ENCODE results near the gene AKR1D1.
A peak's percentile ranks its signal among the peaks of the same experiment; 100 is the strongest.
"Not testable (repeated sequence)": the region's sequence is repeated elsewhere in the genome, so short reads cannot be mapped to it uniquely, and the experiment has no call there.

The AKR1D1 gene

DNA sequence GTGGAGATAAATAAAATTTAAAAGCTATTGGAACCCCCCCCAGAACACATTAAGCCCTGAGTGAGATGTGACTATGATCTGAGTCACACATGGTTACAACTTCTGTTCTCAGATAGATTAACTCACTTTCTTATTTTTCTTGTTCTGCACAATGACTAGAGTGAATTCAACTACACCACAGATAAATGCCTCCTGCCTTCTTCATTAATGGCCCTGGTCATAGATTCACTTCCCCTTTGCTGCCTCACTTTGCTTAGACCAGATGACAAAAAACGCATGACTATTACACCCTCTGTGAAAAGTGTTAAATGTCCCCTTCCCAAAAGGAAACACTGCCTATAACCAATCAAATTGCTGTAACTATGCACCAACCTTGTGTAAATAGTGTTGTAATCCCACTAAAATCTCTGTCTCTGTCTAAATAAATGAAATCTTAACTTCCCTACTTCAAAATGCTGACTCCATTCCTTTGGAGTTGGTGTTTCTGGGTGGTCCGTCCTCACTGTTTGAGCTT lies 49.4 kb downstream of the AKR1D1 start:
- no peak for DNase-seq

DNA sequence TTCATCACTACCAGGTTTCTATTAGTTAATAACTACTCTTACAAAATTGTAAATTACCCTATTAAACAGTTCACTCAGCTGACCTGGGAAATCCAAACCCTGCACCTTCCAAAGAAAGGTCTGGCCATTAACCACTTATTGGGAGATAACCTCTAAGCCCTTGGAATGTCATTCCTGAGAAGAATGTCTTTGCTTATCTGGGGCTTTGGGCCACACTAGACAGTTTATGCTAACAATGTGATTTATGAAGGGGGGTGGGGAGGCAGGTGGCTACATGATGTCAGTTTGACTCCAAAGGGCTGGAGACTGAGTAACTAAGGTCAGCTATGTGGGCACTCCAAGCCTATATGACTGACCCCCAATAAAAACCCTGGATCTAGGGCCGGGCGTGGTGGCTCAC lies 50.7 kb downstream of the AKR1D1 start:
- no peak for DNase-seq

DNA sequence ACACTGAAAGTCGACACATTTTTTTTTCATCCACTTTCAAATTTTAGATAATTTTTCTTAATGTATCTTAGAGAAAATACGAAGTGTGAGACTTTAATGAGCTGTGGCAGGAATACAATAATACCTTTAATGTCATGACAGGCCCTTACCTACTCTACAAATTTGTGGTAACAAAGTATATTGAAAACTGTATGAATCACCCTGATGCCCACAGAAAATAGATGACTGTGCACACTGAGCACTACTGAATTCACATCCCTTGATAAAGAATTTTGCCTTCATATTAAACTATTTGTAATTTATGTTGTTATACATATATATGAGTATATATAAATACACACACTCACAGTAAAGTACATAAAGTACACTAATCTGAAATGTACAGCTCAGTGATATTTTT lies 51.7 kb downstream of the AKR1D1 start:
- DNase-seq = no peak

DNA sequence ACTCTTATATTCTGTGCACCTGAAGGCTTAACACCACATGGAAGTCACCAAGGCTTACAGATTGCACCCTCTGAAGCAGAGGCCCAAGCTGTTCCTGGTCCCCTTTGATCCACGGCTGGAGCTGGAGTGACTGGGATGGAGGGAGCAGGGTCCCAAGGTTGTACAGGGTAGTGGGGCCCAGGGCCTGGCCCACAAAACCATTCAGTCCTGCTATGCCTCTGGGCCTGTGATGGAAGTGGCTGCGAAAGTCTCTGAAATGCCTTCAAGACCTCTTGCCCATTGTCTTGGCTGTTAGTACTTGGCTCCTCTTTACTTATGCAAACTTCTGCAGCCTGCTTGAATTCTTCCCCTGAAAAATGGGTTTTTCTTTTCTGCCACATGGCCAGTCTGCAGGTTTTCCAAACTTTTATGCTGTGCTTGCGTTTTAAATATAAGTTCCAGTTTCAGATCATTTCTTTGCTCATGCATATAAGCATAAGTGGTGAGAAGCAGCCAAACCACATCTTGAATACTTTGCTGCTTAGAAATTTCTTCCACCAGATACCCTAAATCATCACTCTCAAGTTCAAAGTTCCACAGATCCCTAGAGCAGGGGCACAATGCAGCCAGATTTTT lies 53.4 kb downstream of the AKR1D1 start:
- no peak for DNase-seq

DNA sequence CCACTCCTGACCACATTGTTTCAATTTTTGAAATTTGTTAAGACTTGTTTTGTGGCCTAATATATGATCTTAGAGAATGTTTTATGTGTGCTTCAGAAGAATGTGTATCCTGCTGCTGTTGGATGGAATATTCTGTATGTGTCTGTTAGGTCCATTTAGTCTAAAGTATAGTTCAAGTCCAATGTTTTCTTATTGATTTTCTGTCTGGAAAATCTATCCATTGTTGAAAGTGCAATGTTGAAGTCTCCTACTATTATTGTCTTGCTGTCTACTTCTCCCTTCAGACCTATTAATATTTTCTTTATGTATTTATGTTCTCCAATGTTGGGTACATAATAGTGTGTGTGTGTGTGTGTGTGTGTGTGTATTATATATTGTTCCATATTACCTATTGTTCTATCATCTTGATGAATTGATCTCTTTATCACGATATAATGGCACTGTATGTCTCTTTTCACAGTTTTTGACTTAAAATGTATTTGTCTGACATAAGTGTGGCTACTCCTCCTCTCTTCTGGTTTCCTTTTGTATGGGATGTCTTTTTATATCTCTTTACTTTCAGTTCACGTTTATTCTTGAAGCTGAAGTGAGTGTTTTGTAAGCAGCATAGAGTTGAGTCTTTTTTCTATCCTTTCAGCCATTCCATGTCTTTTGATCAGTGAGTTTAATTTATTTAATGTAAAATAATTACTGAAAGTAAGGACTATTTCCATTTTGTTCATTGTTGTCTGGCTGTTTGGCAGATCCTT lies 61.3 kb downstream of the AKR1D1 start:
- no peak for DNase-seq

DNA sequence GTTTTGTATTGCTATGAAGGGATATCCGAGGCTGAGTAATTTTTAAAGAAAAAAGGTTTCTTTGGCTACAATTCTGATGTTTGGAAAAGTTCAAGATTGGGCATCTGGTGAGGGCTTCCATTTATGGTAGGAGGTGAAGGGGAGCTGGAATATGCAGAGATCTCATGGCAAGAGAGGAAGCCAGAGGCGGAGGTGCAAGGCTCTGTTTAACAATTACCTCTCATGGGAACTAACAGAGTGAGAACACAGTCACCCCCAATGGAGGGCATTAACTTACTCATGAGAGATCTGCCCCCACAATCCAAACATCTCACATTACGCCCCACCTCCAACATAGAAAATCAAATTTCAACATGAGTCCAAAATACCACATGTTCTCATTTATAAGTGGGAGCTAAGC lies 62.0 kb downstream of the AKR1D1 start:
- DNase-seq = peak; percentile 69

DNA sequence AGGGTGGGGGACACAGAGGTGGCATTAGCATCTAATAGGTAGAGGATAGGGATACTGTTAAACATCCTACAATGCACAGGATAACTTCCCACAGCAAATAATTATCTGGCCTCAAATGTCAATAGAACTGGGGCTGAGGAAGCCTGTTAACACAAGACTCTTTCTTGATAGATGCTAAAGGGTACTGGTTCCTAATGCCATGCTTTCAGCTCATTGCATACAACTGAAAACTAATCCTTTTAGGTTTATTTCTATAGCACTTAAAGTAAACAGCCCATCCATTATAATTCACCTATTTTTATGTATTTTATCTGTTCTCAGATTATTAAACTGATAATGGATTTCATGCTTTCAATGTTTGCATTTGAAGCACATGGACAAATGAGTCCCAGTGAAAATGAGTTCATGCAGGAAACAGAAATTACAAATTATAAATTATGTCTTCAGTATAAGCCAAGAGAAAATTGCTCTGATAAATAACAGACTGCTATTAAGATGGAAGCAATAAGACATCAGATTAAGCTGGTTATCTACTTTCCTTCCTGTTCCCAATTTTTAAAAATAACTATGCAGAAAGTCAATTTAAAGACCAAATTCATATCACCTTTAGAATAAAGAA lies 66.4 kb downstream of the AKR1D1 start:
- no peak for DNase-seq

DNA sequence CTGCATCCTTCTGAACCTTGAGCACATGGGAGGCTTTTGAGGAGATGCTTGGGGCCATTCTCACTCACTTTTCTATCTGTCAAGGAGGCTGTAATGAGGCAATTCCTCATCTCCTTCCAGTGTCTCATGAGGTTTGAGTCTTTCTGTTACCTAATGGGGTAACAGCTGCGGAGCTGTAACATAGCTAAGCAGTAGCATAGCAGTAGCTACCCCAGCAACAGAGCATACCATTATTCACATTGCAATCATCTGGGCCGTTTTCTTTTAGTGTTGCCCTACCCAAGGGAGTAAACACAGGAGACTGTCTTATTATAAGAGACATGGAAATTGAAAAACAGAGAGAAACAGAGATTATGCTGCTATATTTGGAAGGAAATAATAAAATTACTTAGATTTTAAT lies 68.7 kb downstream of the AKR1D1 start:
- peak; percentile 14 for DNase-seq

DNA sequence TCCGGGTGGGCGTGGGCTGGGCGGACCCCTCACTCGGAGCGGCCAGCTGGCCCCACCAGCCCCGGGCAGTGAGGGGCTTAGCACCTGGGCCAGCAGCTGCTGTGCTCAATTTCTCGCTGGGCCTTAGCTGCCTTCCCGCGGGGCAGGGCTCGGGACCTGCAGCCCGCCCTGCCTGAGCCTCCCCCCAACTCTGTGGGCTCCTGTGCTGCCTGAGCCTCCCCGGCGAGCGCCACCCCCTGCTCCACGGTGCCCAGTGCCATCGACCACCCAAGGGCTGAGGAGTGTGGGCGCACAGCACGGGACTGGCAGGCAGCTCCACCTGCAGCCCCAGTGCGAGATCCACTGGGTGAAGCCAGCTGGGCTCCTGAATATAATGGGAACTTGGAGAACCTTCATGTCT lies 70.0 kb downstream of the AKR1D1 start:
- not testable (repeated sequence) for DNase-seq

DNA sequence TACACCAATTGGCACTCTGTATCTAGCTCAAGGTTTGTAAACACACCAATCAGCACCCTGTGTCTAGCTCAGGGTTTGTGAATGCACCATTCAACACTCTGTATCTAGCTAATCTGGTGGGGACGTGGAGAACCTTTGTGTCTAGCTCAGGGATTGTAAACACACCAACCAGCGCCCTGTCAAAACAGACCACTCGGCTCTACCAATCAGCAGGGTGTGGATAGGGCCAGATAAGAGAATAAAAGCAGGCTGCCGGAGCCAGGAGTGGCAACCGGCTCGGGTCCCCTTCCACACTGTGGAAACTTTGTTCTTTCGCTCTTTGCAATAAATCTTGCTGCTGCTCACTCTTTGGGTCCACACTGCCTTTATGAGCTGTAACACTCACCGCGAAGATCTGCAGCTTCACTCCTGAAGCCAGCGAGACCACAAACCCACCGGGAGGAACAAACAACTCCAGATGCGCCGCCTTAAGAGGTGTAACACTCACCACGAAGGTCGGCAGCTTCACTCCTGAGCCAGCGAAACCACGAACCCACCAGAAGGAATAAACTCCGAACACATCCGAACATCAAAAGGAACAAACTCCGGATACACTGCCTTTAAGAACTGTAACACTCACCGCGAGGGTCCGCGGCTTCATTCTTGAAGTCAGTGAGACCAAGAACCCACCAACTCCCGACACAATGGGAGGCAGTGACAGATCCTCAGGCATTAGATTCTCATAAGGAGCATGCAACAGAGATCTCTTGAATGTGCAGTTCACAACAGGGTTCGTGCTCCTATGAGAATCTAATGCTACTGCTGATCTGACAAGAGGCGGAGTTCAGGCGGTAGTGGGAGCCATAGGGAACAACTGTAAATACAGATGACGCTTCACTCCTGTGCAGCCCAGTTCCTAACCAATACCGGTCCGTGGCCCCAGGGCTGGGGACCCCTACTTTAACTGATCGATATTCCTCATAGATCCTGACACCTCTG lies 70.8 kb downstream of the AKR1D1 start:
- DNase-seq = not testable (repeated sequence)

DNA sequence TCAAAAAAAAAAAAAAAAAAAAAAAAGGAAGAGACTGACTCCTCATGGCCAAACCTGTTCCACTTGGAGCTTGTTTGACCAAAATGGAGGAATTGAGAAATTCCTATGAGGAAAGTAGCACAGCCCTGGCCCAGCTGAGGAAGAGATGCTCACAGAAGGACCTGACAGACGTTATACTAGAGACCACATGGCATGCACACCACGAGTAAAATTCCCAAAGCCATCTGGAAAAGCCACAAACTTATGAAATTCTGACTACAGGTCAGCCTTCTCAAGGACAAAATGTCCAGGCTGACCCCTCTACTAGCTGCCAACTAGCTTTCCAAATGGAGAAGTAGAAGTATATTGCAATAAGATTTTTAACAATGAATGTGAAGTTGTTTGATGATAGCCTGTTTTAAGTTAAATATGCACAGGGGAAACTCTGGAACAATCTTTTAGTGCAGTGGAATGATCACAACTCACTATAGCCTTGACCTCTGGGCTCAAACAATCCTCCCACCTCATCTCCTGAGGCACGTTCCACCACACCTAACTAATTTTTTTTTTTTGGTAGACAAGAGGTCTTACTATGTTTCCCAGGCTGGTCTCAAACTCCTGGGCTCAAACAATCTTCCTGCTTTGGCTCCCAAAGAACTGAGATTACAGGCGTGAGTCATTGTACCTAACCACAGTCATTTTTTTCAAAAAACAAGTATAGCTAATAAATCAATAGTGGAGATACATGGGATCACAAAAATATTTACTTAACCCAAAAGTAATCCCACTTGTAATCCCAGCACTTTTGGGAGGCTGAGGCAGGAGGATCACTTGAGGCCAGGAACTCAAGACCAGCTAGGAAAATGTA lies 75.7 kb downstream of the AKR1D1 start:
- no peak for DNase-seq

DNA sequence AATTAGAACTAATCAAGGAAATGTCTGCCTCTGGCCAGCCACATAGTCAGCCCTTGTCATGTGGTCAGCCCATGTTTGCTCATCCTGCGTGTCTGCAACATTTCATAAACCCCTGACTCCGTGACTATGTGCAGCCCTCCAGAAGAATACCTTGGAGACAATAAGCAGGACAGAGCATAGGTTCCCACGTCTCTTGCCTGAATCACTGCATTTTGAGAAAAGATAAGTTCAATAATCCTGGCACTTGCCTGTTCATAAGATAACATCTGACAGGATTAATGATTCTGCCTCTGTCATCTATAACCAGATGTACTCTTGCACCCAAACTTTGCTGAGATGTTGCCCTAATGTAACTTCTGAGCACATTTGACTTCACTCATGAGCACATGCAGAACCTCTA lies 78.4 kb downstream of the AKR1D1 start:
- DNase-seq = no peak

DNA sequence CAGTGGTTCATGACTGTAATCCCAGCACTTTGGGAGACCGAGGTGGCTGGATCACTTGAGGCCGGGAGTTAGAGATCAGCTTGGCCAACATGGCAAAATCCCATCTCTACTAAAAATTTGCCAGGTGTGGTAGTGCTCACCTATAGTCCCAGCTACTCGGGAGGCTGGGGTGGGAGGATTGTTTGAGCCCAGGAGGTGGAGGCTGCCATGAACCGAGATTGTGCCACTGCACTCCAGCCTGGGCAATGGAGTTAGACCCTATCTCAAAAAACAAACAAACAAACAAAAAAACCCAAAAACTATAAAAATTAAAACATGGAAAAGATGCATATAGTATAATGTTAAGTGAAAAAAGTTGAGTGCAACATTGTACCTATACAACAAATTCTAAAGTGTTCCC lies 81.4 kb downstream of the AKR1D1 start:
- no peak for DNase-seq

DNA sequence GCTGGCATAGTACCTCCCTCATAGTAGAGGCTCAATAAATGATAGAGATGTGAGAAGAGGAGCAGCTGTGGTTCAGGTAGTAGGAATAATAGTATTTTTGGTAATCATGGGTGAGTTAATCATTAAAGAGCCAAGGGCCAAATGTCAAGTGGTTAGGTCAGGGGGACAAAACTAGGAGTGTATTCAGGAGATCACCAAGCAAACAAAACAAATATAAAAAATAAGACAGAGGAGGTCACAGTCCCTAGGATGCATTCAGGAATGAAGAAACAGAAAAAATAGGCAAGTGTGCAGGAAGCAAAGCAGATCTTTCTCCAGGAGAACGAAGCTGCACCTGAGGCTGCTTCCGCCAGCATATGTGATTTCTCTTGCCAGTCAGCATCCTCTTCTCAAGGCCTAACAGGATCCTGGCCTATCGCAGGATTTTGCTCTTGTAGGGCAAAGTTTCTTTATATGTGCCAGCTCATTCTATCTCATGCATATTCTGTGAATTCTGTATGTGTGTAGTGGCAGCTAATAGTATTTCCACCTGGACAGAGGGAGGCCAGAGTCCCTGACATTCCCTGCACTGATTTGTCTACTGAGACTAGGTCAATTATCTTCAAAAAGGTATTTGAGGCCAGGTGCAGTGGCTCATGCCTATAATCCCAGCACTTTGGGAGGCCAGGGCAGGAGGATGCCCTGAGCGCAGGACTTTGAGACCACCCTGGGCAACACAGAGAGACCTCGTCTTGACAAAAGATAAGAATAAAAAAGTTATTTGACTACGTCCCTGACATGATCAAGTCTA lies 82.7 kb downstream of the AKR1D1 start:
- no peak for DNase-seq

DNA sequence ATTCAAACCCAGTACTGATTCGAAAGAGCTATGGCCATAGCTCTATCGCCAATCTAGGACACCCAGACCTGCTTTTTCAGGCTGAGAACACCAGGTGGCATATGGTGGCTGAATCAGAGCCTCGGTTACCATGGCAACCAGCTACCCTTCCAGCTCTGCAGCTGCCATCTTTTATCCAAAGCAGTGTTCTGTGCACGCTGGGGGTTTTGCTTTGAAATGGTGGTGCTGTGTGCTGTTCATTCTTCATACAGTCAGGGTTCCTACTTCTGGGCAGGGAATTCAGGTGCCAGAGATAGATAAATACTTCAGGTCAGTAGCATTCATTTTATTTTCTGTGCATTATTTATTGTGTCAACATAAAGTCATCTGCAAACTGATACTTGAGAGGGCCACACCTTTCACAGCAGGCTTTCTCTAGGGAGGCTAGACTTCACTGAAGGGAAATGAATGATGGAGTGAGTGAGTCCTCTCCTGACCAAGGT lies 85.4 kb downstream of the AKR1D1 start:
- peak; percentile 95 for DNase-seq

DNA sequence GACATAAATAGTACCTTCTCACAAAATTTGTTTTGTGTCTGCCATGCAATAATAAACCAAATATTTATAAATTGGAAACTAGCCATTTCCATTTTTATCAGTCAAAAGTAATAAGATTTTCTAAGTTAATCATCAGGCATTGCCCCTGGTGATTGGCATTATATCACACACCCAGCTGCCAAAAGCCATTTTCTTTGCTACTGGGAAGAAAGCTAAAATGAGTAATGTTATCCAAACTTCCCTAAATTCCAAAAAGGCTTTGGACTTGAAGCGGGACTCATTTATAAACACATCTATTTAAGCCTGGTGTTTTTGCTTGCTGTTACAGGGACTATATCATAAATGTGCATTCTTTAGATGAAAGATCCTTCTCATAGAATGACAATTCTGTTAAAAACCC lies 86.0 kb downstream of the AKR1D1 start:
- no peak for DNase-seq

DNA sequence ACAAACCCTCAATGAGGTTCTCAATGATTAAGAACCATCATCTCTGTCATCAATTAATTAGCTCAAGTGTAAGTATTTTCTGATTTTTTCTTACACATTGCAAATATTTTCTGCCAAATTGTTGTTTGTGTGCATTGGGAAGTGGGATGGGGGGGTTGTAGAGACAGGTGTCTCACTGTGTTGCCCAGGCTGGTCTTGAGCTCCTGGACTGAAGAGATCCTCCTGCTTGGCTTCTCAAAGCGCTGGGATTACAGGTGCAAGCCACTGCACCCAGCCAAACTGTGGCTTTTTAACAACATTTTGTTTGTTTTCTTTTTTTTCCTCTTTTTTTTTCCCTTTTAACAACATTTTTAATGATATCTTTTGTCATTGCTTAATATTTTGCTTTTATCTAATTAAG lies 87.5 kb downstream of the AKR1D1 start:
- DNase-seq = no peak

DNA sequence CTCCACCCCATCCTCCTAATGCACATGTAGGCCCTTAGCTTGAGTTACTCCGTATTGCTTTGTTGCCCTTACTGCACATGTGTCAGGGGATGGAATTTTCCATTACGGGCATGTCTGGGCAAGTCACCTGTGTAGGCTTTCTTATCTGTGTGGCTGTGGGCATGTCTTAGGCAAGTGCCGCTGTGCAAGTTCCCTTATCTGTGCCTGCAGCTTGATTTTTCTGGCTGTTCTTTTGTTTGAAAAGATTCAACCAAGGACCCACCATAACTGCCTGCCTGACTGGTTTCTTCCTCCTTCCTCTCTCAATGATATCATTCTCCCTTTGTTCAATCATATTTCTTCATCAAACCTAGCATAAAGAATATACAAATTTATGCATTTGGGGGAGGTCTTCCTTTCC lies 88.5 kb downstream of the AKR1D1 start:
- DNase-seq = peak; percentile 31

DNA sequence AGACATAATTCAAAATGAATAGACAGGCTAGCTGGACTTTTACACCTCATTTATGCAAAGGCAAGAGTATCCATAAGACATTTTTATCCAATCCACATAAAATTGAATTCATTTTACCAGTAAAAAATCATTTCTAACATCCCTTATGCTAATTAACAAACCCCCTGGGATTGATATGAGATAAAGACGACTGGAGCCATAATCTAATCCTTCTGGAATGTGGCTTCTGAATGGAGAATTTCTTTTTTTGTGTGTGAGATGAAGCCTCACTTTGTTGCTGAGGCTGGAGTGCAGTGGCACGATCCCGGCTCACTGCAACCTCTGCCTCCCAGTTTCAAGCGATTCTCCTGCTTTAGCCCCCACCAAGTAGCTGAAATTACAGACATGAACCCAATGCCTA lies 90.4 kb downstream of the AKR1D1 start:
- DNase-seq = no peak

DNA sequence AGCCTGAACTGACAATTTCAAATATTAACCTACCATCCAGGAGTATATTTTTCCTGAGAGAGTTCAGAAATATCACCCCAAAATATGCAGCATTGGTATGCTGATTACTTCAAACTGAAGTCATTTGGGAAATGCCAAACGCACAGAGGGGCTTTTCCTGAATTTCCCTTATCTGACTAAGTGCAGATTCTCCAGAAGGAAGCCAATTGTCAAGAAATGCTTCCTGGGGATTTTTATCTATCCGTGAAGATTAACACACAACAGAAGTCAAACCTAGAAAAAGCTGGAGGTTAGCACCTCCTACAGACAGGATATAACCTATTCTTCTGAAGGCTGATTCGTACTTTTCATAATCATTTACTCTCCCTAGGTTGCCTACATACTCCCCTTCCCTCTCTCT lies 91.0 kb downstream of the AKR1D1 start:
- no peak for DNase-seq

DNA sequence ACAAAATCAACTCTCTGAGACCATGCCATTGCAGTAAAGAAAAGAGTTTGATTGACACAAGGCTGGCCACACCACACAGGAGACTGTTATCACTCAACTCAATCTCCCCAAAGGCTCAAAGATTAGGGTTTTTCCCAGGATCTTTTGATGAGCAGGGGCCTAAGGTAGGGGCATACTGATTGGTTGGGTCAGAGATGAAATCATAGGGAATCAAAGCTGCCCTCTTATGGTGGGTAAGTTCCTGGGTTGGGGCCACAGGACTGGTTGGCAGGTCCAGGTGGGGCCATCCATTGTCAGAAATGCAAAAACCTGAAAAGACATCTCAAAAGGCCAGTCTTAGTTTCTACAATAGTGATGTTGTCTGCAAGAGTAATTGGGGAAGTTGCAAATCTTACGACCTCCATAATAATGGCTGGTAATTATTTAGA lies 91.6 kb downstream of the AKR1D1 start:
- no peak for DNase-seq

All from NCI-H2171 treated with DMSO at 0.1 percent for 48 hours (cell line).